Naive thymus-derived CD4-positive, alpha-beta T cell (primary cell): ENCODE measurements around the gene MBOAT1. TPM values are rescaled to one million over a fixed set of nuclear protein-coding genes. Genes with fewer than 3 reads are reported as not detected.

Source experiments
- ATAC-seq: fragments of 150-1000 bp; cut with Tn5 transposase; 2 replicates; pipeline ENCODE4 v1.10.0; 2021; ENCODE audit warnings: mild to moderate bottlenecking, moderate library complexity
- CTCF ChIA-PET: fragments of 350-600 bp; sonication (Branson Sonifier 250); formaldehyde crosslinking; loops from one replicate; lab custom pipeline; 2021; ENCODE audit warnings: antibody characterized with exemption; lab: Charles Lee
- POLR2A ChIA-PET: fragments of 350-600 bp; sonication (Branson Sonifier 250); formaldehyde crosslinking; loops from one replicate; lab custom pipeline; 2021; ENCODE audit warnings: antibody characterized with exemption, inconsistent platforms; lab: Charles Lee
- DNase-seq, 9 donors: peaks; one replicate each; pipeline versions ENCODE4 v3.0.0 to v3.0.0-alpha.2; 2020 to 2022; ENCODE audit warnings: mixed read lengths in 1 of 9
- H3K27ac ChIP-seq: one replicate; pipeline ENCODE4 v1.7.0; 2013; ENCODE audit warnings: mild to moderate bottlenecking, low read depth, low read length, moderate library complexity
- H3K27me3 ChIP-seq, 2 donors: one replicate each; pipeline ENCODE4 v1.7.0; 2013; ENCODE audit warnings: low read length in 2 of 2, mild to moderate bottlenecking in 2 of 2, moderate library complexity in 2 of 2; ENCODE audit not compliant: control insufficient read depth in 2 of 2, insufficient read depth in 2 of 2
- H3K36me3 ChIP-seq, 3 experiments: 1 replicate in 2 of 3; 2 replicates in 1 of 3; pipeline ENCODE4 v1.7.0; 2013; ENCODE audit warnings: low read length in 3 of 3, mild to moderate bottlenecking in 3 of 3, moderate library complexity in 1 of 3; ENCODE audit not compliant: insufficient read depth in 3 of 3, control insufficient read depth in 2 of 3
- H3K4me1 ChIP-seq, 2 donors: one replicate each; pipeline ENCODE4 v1.7.0; 2013; ENCODE audit warnings: low read length in 2 of 2, mild to moderate bottlenecking in 2 of 2, moderate library complexity in 1 of 2; ENCODE audit not compliant: control insufficient read depth in 2 of 2, insufficient read depth in 2 of 2
- H3K4me3 ChIP-seq: 2 replicates; pipeline ENCODE4 v1.7.0; 2013; ENCODE audit warnings: mild to moderate bottlenecking, low read length
- H3K9me3 ChIP-seq, 3 experiments: 1 replicate in 2 of 3; 2 replicates in 1 of 3; pipeline ENCODE4 v1.7.0; 2013; ENCODE audit warnings: low read length in 3 of 3; ENCODE audit not compliant: control insufficient read depth in 2 of 3
- H3K27ac Mint-ChIP-seq, 9 donors: one replicate each; pipeline ENCODE4 v1.8.0; 2020 to 2022; ENCODE audit warnings: mixed read lengths in 9 of 9, mild to moderate bottlenecking in 8 of 9, moderate library complexity in 5 of 9, inconsistent platforms in 2 of 9
- H3K27me3 Mint-ChIP-seq, 5 donors: one replicate each; pipeline ENCODE4 v1.8.0; 2021 to 2022; ENCODE audit warnings: mixed read lengths in 5 of 5, mild to moderate bottlenecking in 1 of 5
- H3K36me3 Mint-ChIP-seq, 5 donors: one replicate each; pipeline ENCODE4 v1.8.0; 2020 to 2022; ENCODE audit warnings: mixed read lengths in 5 of 5, mild to moderate bottlenecking in 3 of 5, inconsistent platforms in 1 of 5
- H3K4me1 Mint-ChIP-seq, 7 donors: one replicate each; pipeline ENCODE4 v1.8.0; 2020 to 2022; ENCODE audit warnings: mixed read lengths in 7 of 7, mild to moderate bottlenecking in 3 of 7, inconsistent platforms in 1 of 7
- H3K4me3 Mint-ChIP-seq, 10 donors: one replicate each; pipeline ENCODE4 v1.8.0; 2020 to 2022; ENCODE audit warnings: mild to moderate bottlenecking in 10 of 10, mixed read lengths in 10 of 10, moderate library complexity in 6 of 10, inconsistent platforms in 2 of 10
- H3K9me3 Mint-ChIP-seq, 11 donors: one replicate each; pipeline ENCODE4 v1.8.0; 2020 to 2022; ENCODE audit warnings: mixed read lengths in 11 of 11, mild to moderate bottlenecking in 4 of 11, inconsistent platforms in 1 of 11, moderate library complexity in 1 of 11
- intact Hi-C, 2 donors: fragments of 100-400 bp; cut with micrococcal nuclease; formaldehyde crosslinking; loops; one replicate each; pipeline ENCODE4 v1.15.1; 2023
- polyA plus RNA-seq, 2 donors: library from polyadenylated mRNA; unstranded; fragments of 300-500 nt; fragmentation: Illumina TruSeq; gene quantifications; one replicate each; pipeline ENCODE4 v1.2.3, GENCODE V29; 2021
- total RNA-seq, 6 experiments: library from RNA in 5 of 6; stranded (reverse) in 5 of 6; gene quantifications; 1 replicate in 5 of 6; 2 replicates in 1 of 6; pipeline ENCODE4 v1.2.3 and lab custom pipeline; 2021 to 2026

MBOAT1 gene
- total and polyA plus RNA-seq, 7 experiments from 2014 or later: 0.84 to 24.7 (median 9.5) TPM

- no peak overlapping the region for H3K4me3 ChIP-seq
- no peak overlapping the region for H3K27ac ChIP-seq
- ChIA-PET POLR2A (no interaction called here), CTCF (interaction anchor here (1.1 kb wide), 1 partner anchor 18 kb away, joined by 3 read pairs; no protein-coding TSS in a partner anchor)
- H3K4me3 Mint-ChIP-seq: no peak overlapping the region
- H3K27ac Mint-ChIP-seq: no peak overlapping the region
- H3K27me3 ChIP-seq: no peaks in the 10 kb centered on the region
- H3K27me3 Mint-ChIP-seq: no peaks in the 10 kb centered on the region
- H3K4me1 ChIP-seq: no peaks in the 10 kb centered on the region
- H3K4me1 Mint-ChIP-seq: peaks cover 0 to 3% (median 0%) of the 10 kb centered on the region in 7 donors
- H3K9me3 ChIP-seq: no peaks in the 10 kb centered on the region
- intact Hi-C loops: no loop called here
- no peaks in the 10 kb centered on the region for H3K9me3 Mint-ChIP-seq
- ATAC-seq (no peak), DNase-seq (no peak)
- H3K36me3 Mint-ChIP-seq: peaks cover 0 to 39% (median 21%) of the 10 kb centered on the region in 5 donors
- H3K36me3 ChIP-seq: peaks cover 0 to 8% (median 4%) of the 10 kb centered on the region in 3 experiments
These were observed 101.8 kb downstream of the MBOAT1 start for GRCh38 chr6:20110478-20110877.

- Histone ChIP-seq H3K4me1 (no peaks in the 10 kb centered on the region), H3K4me3 (no peak overlapping the region), H3K27ac (no peak overlapping the region), H3K9me3 (no peaks in the 10 kb centered on the region), H3K27me3 (no peaks in the 10 kb centered on the region), H3K36me3 (peaks cover 0 to 8% (median 4%) of the 10 kb centered on the region in 3 experiments)
- Mint-ChIP-seq H3K27ac (no peak overlapping the region), H3K36me3 (peaks cover 0 to 35% (median 17%) of the 10 kb centered on the region in 5 donors), H3K27me3 (no peaks in the 10 kb centered on the region), H3K9me3 (no peaks in the 10 kb centered on the region), H3K4me3 (no peak overlapping the region), H3K4me1 (peaks cover 0 to 3% (median 0%) of the 10 kb centered on the region in 7 donors)
- ATAC-seq (no peak), DNase-seq (no peak)
- CTCF ChIA-PET: no interaction called here
- POLR2A ChIA-PET: no interaction called here
- intact Hi-C loops: no loop called here
These were observed 102.7 kb downstream of the MBOAT1 start for GRCh38 chr6:20109526-20109925.

- Mint-ChIP-seq H3K27me3 (no peaks in the 10 kb centered on the region), H3K9me3 (no peaks in the 10 kb centered on the region), H3K36me3 (peaks cover 0 to 23% (median 12%) of the 10 kb centered on the region in 5 donors), H3K27ac (peak overlapping the region in 1 of 9 donors; percentile 5), H3K4me3 (no peak overlapping the region), H3K4me1 (peaks cover 0 to 3% (median 0%) of the 10 kb centered on the region in 7 donors)
- CTCF ChIA-PET: no interaction called here
- Histone ChIP-seq H3K9me3 (no peaks in the 10 kb centered on the region), H3K36me3 (peaks cover 0 to 13% (median 4%) of the 10 kb centered on the region in 3 experiments), H3K27me3 (no peaks in the 10 kb centered on the region), H3K27ac (no peak overlapping the region), H3K4me1 (no peaks in the 10 kb centered on the region), H3K4me3 (no peak overlapping the region)
- no peak for ATAC-seq
- intact Hi-C loops: no loop called here
- POLR2A ChIA-PET: no interaction called here
- no peak for DNase-seq
These were observed 106.4 kb downstream of the MBOAT1 start for GRCh38 chr6:20105838-20106237.

GRCh38 chr6:20104696-20105095 is 107.6 kb downstream of the MBOAT1 start:
- H3K9me3 Mint-ChIP-seq: no peaks in the 10 kb centered on the region
- H3K4me3 Mint-ChIP-seq: no peak overlapping the region
- POLR2A ChIA-PET: no interaction called here
- Histone ChIP-seq H3K4me1 (no peaks in the 10 kb centered on the region), H3K4me3 (no peak overlapping the region), H3K27me3 (no peaks in the 10 kb centered on the region), H3K36me3 (peaks cover 0 to 13% (median 4%) of the 10 kb centered on the region in 3 experiments), H3K9me3 (no peaks in the 10 kb centered on the region), H3K27ac (no peak overlapping the region)
- peaks cover 0 to 23% (median 12%) of the 10 kb centered on the region in 5 donors for H3K36me3 Mint-ChIP-seq
- intact Hi-C loops: no loop called here
- no peaks in the 10 kb centered on the region for H3K27me3 Mint-ChIP-seq
- CTCF ChIA-PET: no interaction called here
- ATAC-seq (no peak), DNase-seq (no peak)
- H3K4me1 Mint-ChIP-seq: peaks cover 0 to 3% (median 0%) of the 10 kb centered on the region in 7 donors
- H3K27ac Mint-ChIP-seq: no peak overlapping the region

GRCh38 chr6:20102397-20103073 is 109.7 kb downstream of the MBOAT1 start:
- DNase-seq: no peak
- H3K9me3 ChIP-seq: no peaks in the 10 kb centered on the region
- CTCF ChIA-PET: interaction anchor here (1.6 kb wide), 1 partner anchor 10 kb away, joined by 3 read pairs; no protein-coding TSS in a partner anchor
- H3K36me3 Mint-ChIP-seq: peaks cover 0 to 13% (median 6%) of the 10 kb centered on the region in 5 donors
- no peak overlapping the region for H3K27ac ChIP-seq
- H3K4me3 ChIP-seq: no peak overlapping the region
- POLR2A ChIA-PET: no interaction called here
- no peaks in the 10 kb centered on the region for H3K4me1 Mint-ChIP-seq
- no peak for ATAC-seq
- no peaks in the 10 kb centered on the region for H3K27me3 ChIP-seq
- H3K9me3 Mint-ChIP-seq: no peaks in the 10 kb centered on the region
- H3K4me3 Mint-ChIP-seq: no peak overlapping the region
- H3K36me3 ChIP-seq: peaks cover 0 to 5% (median 0%) of the 10 kb centered on the region in 3 experiments
- no peaks in the 10 kb centered on the region for H3K4me1 ChIP-seq
- H3K27ac Mint-ChIP-seq: no peak overlapping the region
- intact Hi-C loops: no loop called here
- no peaks in the 10 kb centered on the region for H3K27me3 Mint-ChIP-seq

GRCh38 chr6:20099156-20099555 is 113.1 kb downstream of the MBOAT1 start:
- Histone ChIP-seq H3K27ac (no peak overlapping the region), H3K4me1 (no peaks in the 10 kb centered on the region), H3K4me3 (no peak overlapping the region), H3K27me3 (no peaks in the 10 kb centered on the region), H3K9me3 (no peaks in the 10 kb centered on the region), H3K36me3 (peaks cover 0 to 2% (median 0%) of the 10 kb centered on the region in 3 experiments)
- no peak for DNase-seq
- H3K27ac Mint-ChIP-seq: no peak overlapping the region
- no peaks in the 10 kb centered on the region for H3K4me1 Mint-ChIP-seq
- intact Hi-C loops: no loop called here
- H3K9me3 Mint-ChIP-seq: no peaks in the 10 kb centered on the region
- H3K27me3 Mint-ChIP-seq: no peaks in the 10 kb centered on the region
- H3K4me3 Mint-ChIP-seq: no peak overlapping the region
- POLR2A ChIA-PET: no interaction called here
- CTCF ChIA-PET: no interaction called here
- H3K36me3 Mint-ChIP-seq: peaks cover 0 to 10% (median 4%) of the 10 kb centered on the region in 5 donors
- no peak for ATAC-seq
